Nephron progenitor cell (in vitro differentiated cells): ENCODE data around the gene ZFR2.

ENCODE experiments used
- DNase-seq: peaks from one replicate; pipeline ENCODE4 v3.0.0; 2021
- H3K27ac Mint-ChIP-seq: 2 replicates; pipeline ENCODE4 v1.8.0; 2021; ENCODE audit warnings: mild to moderate bottlenecking, moderate library complexity, mixed read lengths
- H3K27me3 Mint-ChIP-seq: 2 replicates; pipeline ENCODE4 v1.8.0; 2021; ENCODE audit warnings: mild to moderate bottlenecking, low read depth, mixed read lengths; ENCODE audit not compliant: poor library complexity
- H3K36me3 Mint-ChIP-seq: 2 replicates; pipeline ENCODE4 v1.8.0; 2021; ENCODE audit warnings: low read depth, mixed read lengths
- H3K4me1 Mint-ChIP-seq: 2 replicates; pipeline ENCODE4 v1.8.0; 2021; ENCODE audit warnings: mixed read lengths
- H3K4me3 Mint-ChIP-seq: 2 replicates; pipeline ENCODE4 v1.8.0; 2021; ENCODE audit warnings: mild to moderate bottlenecking, moderate library complexity, mixed read lengths
- H3K9me3 Mint-ChIP-seq: 2 replicates; pipeline ENCODE4 v1.8.0; 2021; ENCODE audit warnings: mild to moderate bottlenecking, moderate library complexity, mixed read lengths
- CTCF ChIP-seq: fragments of 200-600 bp; sonication (generic); IDR thresholded peaks from 2 replicates; pipeline ENCODE4 v1.5.0; 2021; ENCODE audit warnings: antibody characterized with exemption

ZFR2 gene

GRCh38 chr19:3785938-3786824, 82.7 kb downstream of the ZFR2 start, which contains the start of gene MATK:
Gene MATK (minus strand): TSS chr19:3786381. CDS start chr19:3785135, 1,246 bp downstream.
- DNase-seq: no peak
- Mint-ChIP-seq H3K4me3 (peak within 1 kb of the TSS; percentile 67), H3K27me3 (peaks cover 90% of the 10 kb centered on the region), H3K4me1 (no peaks in the 10 kb centered on the region), H3K9me3 (peaks cover 23% of the 10 kb centered on the region), H3K36me3 (peaks cover 5% of the 10 kb centered on the region), H3K27ac (no peak within 1 kb of the TSS)
- no peak for TF ChIP-seq CTCF

GRCh38 chr19:3785451-3785937, 83.3 kb downstream of the ZFR2 start:
- Mint-ChIP-seq H3K4me1 (no peaks in the 10 kb centered on the region), H3K27ac (no peak overlapping the region), H3K9me3 (peaks cover 22% of the 10 kb centered on the region), H3K4me3 (peak overlapping the region; percentile 42), H3K27me3 (peaks cover 85% of the 10 kb centered on the region), H3K36me3 (peaks cover 5% of the 10 kb centered on the region)
- no peak for DNase-seq
- no peak for TF ChIP-seq CTCF

- no peak overlapping the region for H3K27ac Mint-ChIP-seq
- peaks cover 5% of the 10 kb centered on the region for H3K36me3 Mint-ChIP-seq
- H3K4me1 Mint-ChIP-seq: no peaks in the 10 kb centered on the region
- H3K9me3 Mint-ChIP-seq: peaks cover 22% of the 10 kb centered on the region
- H3K27me3 Mint-ChIP-seq: peaks cover 79% of the 10 kb centered on the region
- peak overlapping the region; percentile 57 for H3K4me3 Mint-ChIP-seq
- no peak for DNase-seq
- no peak for TF ChIP-seq CTCF
These were observed 84.0 kb downstream of the ZFR2 start for GRCh38 chr19:3784607-3785450.

GRCh38 chr19:3783660-3784584, 84.9 kb downstream of the ZFR2 start:
- H3K4me1 Mint-ChIP-seq: no peaks in the 10 kb centered on the region
- H3K27ac Mint-ChIP-seq: no peak overlapping the region
- peaks cover 5% of the 10 kb centered on the region for H3K36me3 Mint-ChIP-seq
- peaks cover 70% of the 10 kb centered on the region for H3K27me3 Mint-ChIP-seq
- DNase-seq: no peak
- H3K4me3 Mint-ChIP-seq: peak overlapping the region; percentile 57
- H3K9me3 Mint-ChIP-seq: peaks cover 22% of the 10 kb centered on the region
- TF ChIP-seq CTCF: peak; percentile 34

GRCh38 chr19:3782903-3783302, 85.9 kb downstream of the ZFR2 start:
- Mint-ChIP-seq H3K4me3 (no peak overlapping the region), H3K27ac (no peak overlapping the region), H3K36me3 (peaks cover 5% of the 10 kb centered on the region), H3K9me3 (peaks cover 22% of the 10 kb centered on the region), H3K4me1 (no peaks in the 10 kb centered on the region), H3K27me3 (peaks cover 60% of the 10 kb centered on the region)
- DNase-seq: no peak
- TF ChIP-seq CTCF: no peak
